Astrocyte (in vitro differentiated cells and primary cell): Measurements from ENCODE around the gene SGPL1.

Experiments used
- CTCF ChIP-seq: IDR thresholded peaks from 2 replicates; pipeline ENCODE4 v1.5.1; 2011; ENCODE audit warnings: low read depth, mild to moderate bottlenecking, inconsistent platforms, low read length, moderate library complexity; ENCODE audit not compliant: insufficient read depth
- EZH2 ChIP-seq: IDR thresholded peaks from 2 replicates; pipeline ENCODE4 v1.6.1; 2012; ENCODE audit warnings: mild to moderate bottlenecking, low read length, inconsistent platforms; ENCODE audit not compliant: insufficient read depth

GRCh38 chr10:70830164-70830563 lies 14.4 kb downstream of the SGPL1 start:
- TF ChIP-seq CTCF (no peak), EZH2 (no peak)
